T-helper 17 cell (primary cell): ENCODE results near the gene PARP11. TPM values are rescaled to one million over a fixed set of nuclear protein-coding genes. Genes with fewer than 3 reads are reported as not detected.

Experiments used
- ATAC-seq: fragments of 150-1000 bp; cut with Tn5 transposase; 2 replicates; pipeline ENCODE4 v1.10.0; 2021; ENCODE audit warnings: mild to moderate bottlenecking, moderate library complexity
- DNase-seq, 3 donors: peaks; one replicate each; pipeline versions ENCODE4 v3.0.0 to v3.0.0-alpha.2; 2020 to 2021
- H3K9me3 ChIP-seq: one replicate; pipeline ENCODE4 v1.7.0; 2013; ENCODE audit warnings: low read length, mild to moderate bottlenecking; ENCODE audit not compliant: control insufficient read depth, poor library complexity, severe bottlenecking
- H3K27ac Mint-ChIP-seq: one replicate; pipeline ENCODE4 v1.8.0; 2022; ENCODE audit warnings: mild to moderate bottlenecking, moderate library complexity, mixed read lengths
- H3K27me3 Mint-ChIP-seq: one replicate; pipeline ENCODE4 v1.8.0; 2022; ENCODE audit warnings: mixed read lengths
- H3K36me3 Mint-ChIP-seq: one replicate; pipeline ENCODE4 v1.8.0; 2022; ENCODE audit warnings: low read depth, mixed read lengths
- H3K4me1 Mint-ChIP-seq: one replicate; pipeline ENCODE4 v1.8.0; 2022; ENCODE audit warnings: mild to moderate bottlenecking, mixed read lengths
- H3K4me3 Mint-ChIP-seq: one replicate; pipeline ENCODE4 v1.8.0; 2022; ENCODE audit warnings: mild to moderate bottlenecking, moderate library complexity, mixed read lengths
- total RNA-seq, 4 donors: library from RNA in 2 of 4; stranded (reverse) in 2 of 4; gene quantifications; one replicate each; pipeline ENCODE4 v1.2.3 and lab custom pipeline; 2022 to 2026

PARP11 gene
- total RNA-seq, 2 donors from 2014 or later = 16.5 to 21.3 TPM

- ATAC-seq (no peak), DNase-seq (no peak)
- no peak overlapping the region for H3K27ac Mint-ChIP-seq
- peaks cover 27% of the 10 kb centered on the region for H3K4me1 Mint-ChIP-seq
- H3K9me3 ChIP-seq = no peaks in the 10 kb centered on the region
- H3K4me3 Mint-ChIP-seq = no peak overlapping the region
- no peaks in the 10 kb centered on the region for H3K27me3 Mint-ChIP-seq
- H3K36me3 Mint-ChIP-seq = peaks cover 6% of the 10 kb centered on the region
Observed at GRCh38 chr12:3768911-3769447, 104.2 kb downstream of the PARP11 start.

GRCh38 chr12:3761116-3761735, 112.0 kb downstream of the PARP11 start:
- Mint-ChIP-seq H3K36me3 (peaks cover 9% of the 10 kb centered on the region), H3K4me3 (no peak overlapping the region), H3K27ac (no peak overlapping the region), H3K4me1 (peaks cover 4% of the 10 kb centered on the region), H3K27me3 (no peaks in the 10 kb centered on the region)
- ATAC-seq (no peak), DNase-seq (no peak)
- H3K9me3 ChIP-seq = no peaks in the 10 kb centered on the region

GRCh38 chr12:3759878-3760277, 113.3 kb downstream of the PARP11 start:
- Mint-ChIP-seq H3K36me3 (peaks cover 5% of the 10 kb centered on the region), H3K4me1 (peaks cover 5% of the 10 kb centered on the region), H3K4me3 (no peak overlapping the region), H3K27ac (no peak overlapping the region), H3K27me3 (no peaks in the 10 kb centered on the region)
- no peaks in the 10 kb centered on the region for H3K9me3 ChIP-seq
- ATAC-seq (no peak), DNase-seq (no peak)

Other genes with a start within 250 kb of the PARP11 start
- 10 to 100 TPM; 52.8 to 54.8 TPM for gene CRACR2A, start 120.3 kb downstream of the PARP11 start, total RNA-seq